ENCODE results near the gene TAS2R9.
"Not testable (repeated sequence)": the region's sequence is repeated elsewhere in the genome, so short reads cannot be mapped to it uniquely, and the experiment has no call there.

Gene TAS2R9, protein sequence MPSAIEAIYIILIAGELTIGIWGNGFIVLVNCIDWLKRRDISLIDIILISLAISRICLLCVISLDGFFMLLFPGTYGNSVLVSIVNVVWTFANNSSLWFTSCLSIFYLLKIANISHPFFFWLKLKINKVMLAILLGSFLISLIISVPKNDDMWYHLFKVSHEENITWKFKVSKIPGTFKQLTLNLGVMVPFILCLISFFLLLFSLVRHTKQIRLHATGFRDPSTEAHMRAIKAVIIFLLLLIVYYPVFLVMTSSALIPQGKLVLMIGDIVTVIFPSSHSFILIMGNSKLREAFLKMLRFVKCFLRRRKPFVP

DNA sequence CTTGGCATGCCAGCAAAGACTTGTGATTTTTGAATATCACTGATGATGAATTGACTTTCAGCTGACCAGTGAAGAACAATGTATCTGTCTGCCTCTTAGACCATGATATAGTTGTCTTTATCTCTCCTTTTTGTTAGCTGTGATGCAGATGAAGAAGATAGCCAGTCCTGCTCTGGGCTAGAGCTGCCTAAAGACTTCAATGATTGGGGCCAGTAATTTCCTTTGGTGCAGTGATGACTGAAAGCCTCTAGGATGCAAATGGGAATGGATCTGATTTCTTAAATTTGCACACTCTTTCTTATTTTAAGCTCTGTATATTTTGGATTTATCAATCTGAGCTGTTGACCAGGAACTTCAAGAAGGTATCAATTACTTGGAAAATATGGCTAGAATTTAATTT lies at the start of gene TAS2R9:
Gene TAS2R9 (minus strand): TSS at position 101 of the 400 bp plus-strand sequence. CDS start 93 bp downstream, at position 8.
- DNase-seq: no peak

DNA sequence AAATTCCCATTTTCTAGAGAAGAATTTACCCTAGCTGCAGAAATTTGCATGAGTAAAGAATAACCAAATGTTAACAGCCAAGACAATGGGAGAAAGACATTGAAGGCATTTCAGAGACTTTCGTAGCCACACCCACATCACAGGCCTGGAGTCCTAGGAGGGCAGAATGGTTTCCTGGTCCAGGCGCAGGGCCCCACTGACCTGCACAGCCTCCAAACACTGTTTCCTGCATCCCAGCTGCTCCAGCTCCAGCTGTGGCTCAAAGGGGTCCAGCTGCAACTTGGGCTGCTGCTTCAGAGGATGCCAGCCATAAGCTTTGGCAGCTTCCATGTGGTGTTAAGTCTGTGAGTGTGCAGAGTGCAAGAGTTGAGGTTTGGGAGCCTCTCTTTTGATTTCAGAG lies 45.8 kb upstream of the TAS2R9 start:
- DNase-seq: no peak

DNA sequence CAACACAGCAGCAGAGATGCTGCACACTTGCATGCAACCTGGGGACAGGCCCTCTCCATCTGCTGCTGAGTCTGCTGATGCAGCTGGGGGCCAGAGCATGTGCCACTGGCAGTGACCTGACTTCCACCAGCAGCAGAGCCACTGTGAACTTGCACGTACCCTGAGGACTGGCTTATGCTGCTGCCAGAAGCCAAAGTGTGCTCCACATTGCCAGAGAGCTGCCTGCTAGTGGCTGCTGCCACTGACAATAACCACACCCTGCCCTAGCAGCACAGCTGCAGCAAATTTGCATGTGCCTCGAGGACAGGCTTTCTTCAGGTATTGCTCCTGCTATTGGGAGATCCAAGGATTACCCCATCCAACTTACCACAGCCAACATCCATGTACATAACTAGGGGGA lies 43.8 kb upstream of the TAS2R9 start:
- DNase-seq: no peak

- DNase-seq: no peak
Observed at GRCh38 chr12:10851243-10851858, 41.4 kb upstream of the TAS2R9 start.

DNA sequence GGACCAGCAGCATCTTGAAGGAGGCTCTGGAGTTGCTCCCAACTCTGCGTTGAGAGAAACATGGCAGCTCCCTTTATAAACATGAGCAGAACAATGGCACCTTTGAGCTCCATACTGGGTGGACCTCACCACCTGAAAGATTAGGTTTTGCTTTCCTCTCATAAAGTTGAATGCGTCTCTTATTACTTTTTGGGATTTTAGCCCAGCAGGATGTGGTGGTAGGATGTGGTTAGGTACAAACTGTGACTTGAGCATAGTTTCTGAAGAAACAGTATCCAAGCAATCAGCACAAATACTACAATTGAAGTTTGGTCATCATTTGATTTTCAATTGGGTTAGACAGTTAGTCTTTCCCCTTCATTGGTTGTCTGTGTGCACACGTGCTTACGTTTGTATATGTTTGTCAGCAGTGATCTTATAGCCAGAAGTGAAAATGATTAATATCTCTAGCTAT lies 39.5 kb upstream of the TAS2R9 start, which contains the start of gene PRR4:
Gene PRR4 (minus strand): TSS at position 51 of the 454 bp plus-strand sequence. CDS start 38 bp downstream, at position 13.
- DNase-seq: no peak

- no peak for DNase-seq
Observed at GRCh38 chr12:10847744-10848143, 37.8 kb upstream of the TAS2R9 start.

GRCh38 chr12:10842862-10843261 lies 32.9 kb upstream of the TAS2R9 start:
- DNase-seq: no peak

DNA sequence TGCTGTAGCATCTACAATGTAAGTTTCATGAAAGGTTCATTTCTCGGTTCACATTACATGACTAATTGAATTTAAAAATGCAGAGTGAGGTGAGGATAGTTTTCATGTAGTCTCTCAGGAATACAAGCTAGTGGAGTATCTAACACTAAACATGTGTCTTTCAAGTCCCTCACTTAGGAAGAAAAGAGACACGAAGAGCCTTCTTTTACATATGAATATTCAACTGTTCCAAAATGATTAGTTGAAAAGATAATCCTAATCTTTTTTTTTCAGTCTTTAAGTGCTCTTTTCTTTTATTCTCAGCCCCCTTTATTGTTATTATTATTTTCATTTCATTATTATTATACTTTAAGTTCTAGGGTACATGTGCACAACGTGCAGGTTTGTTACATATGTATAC lies 28.5 kb upstream of the TAS2R9 start:
- no peak for DNase-seq

GRCh38 chr12:10829994-10830393 lies 20.0 kb upstream of the TAS2R9 start:
- no peak for DNase-seq

DNA sequence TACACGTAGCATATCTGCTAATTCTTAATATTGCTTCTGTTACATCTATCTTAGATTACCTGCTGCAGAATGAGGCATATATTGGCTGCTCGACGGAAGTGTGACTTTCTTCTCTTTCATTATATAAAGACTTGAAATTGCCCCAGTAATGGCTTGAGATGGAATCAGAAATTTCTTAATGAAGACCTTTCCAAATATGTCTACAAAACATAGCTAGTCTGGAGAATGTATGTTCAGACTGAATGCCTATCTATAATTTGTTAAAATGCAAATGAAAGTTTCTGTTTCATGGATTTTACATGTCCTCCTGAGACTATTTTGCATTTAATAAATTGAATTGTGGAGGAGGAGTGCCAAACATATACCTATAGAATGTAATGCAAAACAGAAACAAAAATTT lies 16.3 kb upstream of the TAS2R9 start, which contains the start of gene TAS2R10:
Gene TAS2R10 (minus strand): TSS at position 101 of the 400 bp plus-strand sequence. CDS start 89 bp downstream, at position 12.
- no peak for DNase-seq

DNA sequence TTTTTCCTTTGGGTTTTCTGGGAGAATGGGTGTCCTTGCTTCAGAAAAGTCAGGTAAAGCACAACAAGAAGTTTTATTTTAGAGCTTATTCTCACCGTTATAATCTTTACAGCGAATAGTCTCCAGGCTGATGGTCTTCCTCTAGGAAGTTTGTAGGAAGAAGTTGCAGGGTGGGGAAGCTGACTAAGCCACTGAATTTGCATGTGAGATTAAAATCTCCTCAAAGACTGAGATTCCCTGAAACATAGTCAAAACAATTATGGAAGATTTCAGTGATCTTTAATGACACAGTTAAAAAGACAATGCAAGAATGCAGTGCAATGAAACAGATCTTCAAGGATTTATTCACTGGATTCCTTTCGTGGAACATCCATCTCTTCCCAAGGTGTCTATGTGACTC lies 15.0 kb upstream of the TAS2R9 start:
- DNase-seq: no peak

DNA sequence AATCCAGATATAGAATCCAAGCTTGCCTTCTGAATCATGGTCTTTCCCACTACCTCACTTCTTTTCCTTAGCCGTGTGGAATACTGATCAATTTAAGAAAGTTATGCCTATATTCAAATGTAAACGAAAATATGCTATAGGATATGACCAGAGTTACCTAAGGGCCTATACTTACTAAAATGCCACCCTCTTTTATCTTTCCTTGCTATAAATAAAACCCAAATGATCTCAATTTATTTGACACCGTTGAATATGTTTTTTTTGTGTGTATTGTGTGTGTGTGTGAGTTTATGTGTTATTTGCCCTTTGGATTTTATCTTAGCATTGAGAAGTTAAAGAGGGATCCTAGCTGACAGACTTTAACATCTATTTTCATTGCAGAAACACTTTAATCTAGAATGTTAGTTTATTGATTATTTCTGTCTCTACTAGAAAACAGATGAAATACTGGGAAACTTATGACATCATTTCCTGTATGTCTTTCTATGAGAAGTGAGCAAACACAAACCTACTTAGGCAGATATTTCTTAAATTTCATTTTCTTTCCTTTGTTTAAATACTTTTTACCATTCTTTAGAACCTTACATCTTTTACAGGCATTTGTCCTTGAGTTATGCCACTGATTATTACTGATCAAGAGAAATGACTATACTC lies 2.0 kb upstream of the TAS2R9 start:
- no peak for DNase-seq

- no peak for DNase-seq
Observed at GRCh38 chr12:10807186-10807585, 2.8 kb downstream of the TAS2R9 start, which contains the start of gene TAS2R8. TSS of gene TAS2R8 (minus strand) at chr12:10807286. CDS start at chr12:10806980, 306 bp downstream.

GRCh38 chr12:10802587-10802986 lies 7.4 kb downstream of the TAS2R9 start, which contains the start of gene TAS2R7:
TSS of gene TAS2R7 (minus strand) at chr12:10802627. CDS start at chr12:10802570, 57 bp downstream.
- DNase-seq: no peak

DNA sequence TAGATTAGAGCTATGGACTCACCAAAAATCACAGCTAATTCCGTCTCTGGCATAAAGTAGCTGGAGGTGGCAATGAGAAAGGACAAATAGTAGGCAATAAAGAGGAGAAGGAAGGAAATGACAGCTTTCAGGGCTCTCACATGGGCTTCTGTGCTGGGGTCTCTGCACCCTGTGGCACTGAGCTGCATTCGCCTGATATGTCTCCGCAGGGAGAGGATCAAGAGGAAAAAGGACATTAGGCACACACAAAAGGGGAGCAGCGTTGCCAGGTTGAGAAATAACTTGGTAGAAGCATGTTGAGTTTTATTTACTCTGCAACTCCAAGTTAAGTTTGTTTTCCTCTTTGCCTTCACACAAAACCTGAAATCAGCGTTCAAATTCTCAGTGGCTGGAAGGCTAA lies 8.2 kb downstream of the TAS2R9 start:
- no peak for DNase-seq

DNA sequence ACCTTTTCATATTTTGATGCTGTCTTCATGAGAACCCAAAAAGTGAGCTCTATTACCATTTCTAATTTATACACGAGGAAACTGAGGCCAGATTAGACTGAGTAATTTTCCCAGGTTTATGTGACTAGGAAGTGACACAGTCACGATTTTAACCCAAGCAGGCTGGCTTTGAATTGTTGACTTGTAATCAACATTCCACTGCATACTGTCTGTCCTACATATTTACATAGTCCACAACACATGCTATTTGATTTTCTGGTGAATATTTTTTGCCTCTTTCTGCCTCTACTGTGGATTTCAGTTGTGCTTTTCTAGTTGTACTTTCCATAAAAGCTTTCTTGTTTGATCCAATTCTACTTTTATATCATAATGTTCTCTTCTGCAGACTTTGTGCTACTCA lies 15.7 kb downstream of the TAS2R9 start:
- DNase-seq: no peak

GRCh38 chr12:10791769-10792168 lies 18.2 kb downstream of the TAS2R9 start:
- not testable (repeated sequence) for DNase-seq

- DNase-seq: no peak
Observed at GRCh38 chr12:10783252-10783651, 26.7 kb downstream of the TAS2R9 start.

GRCh38 chr12:10779103-10779502 lies 30.9 kb downstream of the TAS2R9 start:
- DNase-seq: no peak

DNA sequence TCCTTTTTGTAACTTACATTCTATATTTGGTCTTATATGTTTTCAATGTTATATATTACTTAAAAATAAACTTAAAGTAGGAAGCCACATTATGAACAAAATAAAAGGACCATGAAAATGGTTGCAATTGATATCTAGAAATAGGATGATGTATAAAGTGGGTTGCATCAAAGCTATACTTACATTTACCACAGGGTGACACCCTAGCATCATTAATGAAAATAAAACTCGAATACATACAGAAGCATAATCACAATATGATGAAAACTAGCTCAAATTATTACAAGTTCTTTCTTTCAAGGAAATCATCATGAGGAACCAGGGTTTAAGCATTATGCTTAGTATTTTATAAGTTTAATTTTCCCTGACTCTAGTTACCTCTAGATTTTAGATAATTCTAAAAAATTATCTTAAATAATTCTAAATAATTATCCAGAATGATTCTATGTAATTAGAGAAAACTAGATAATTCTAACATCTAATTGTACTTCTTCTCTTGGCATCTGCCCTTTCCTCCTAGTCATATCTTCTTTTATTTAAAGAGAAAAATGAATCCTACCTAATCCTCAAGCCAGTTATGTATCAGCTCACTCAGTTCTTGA lies 38.7 kb downstream of the TAS2R9 start:
- DNase-seq: no peak

DNA sequence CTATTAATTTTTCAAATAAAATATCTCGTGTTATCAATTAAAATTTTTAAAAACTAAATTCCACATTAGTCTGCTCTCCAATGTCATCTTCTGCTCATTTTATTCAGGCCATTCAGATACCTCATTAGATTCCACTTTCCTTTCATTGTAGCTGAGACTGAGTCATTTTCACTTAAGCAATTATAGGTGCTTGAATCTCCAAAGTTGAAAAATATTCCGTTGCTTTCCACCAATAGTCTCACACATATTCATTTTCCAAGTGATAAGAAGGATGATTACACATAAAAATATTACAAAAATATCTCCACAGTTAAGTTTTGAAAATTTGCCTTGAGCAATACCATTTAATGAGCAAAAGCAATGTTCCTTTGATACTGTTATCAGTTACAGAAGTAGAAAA lies 50.3 kb downstream of the TAS2R9 start:
- no peak for DNase-seq
